Kidney glomerular epithelial cell (primary cell): ENCODE data around the gene UGT8.
"Not testable (repeated sequence)": the region's sequence is repeated elsewhere in the genome, so short reads cannot be mapped to it uniquely, and the experiment has no call there.

ENCODE experiments used
- DNase-seq: peaks from one replicate; lab custom pipeline; 2025; lab: John Stamatoyannopoulos, UW

The UGT8 gene, protein sequence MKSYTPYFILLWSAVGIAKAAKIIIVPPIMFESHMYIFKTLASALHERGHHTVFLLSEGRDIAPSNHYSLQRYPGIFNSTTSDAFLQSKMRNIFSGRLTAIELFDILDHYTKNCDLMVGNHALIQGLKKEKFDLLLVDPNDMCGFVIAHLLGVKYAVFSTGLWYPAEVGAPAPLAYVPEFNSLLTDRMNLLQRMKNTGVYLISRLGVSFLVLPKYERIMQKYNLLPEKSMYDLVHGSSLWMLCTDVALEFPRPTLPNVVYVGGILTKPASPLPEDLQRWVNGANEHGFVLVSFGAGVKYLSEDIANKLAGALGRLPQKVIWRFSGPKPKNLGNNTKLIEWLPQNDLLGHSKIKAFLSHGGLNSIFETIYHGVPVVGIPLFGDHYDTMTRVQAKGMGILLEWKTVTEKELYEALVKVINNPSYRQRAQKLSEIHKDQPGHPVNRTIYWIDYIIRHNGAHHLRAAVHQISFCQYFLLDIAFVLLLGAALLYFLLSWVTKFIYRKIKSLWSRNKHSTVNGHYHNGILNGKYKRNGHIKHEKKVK

DNA sequence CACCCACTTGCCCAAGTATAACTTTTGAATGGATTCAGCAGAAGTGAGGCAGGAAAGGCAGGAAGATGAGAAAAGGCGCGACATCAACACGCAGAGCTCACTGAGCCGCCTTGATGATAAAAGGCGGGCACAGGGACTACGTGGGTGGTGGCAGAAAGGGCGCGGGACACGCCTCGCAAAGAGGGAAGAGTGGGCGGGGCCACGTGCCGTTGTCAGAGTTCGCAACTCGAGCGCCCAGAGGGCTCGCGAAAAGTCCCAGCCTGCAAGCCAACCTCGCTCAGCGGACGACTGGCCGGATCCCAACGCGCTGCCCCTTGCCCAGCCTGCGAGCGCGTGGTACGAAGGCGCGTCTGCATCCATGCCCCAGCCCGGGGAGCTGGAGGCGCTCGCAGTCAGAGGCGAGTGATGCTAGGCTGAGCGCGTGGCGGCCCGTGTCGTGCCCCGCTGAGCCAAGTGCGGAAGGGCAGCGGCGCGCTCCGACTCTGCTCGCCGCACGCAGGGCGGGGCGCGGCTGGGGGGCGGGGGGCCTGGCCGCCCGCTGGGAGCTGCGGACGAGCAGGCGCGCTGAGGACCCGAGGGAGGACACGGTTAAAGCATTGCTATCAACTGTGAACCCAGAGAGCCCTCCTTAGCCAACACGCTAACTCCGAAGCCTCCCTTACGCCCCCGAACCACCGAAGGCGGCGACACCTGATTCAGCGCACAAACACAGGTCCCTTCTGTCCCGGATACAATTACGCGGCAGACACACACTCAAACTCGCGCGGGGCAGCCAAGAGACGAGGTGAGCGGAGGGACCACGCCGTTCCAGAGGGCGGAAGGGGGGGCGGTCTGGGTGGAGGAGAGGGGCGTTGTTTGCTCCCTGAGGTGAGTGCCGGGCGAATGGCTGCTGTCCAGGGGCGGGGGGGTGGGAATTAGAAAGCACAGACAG, at the start of gene UGT8:
UGT8 (plus strand) TSS at position 617 of the 931 bp plus-strand sequence. CDS start 24,074 bp downstream, outside the sequence.
- DNase-seq = peak; percentile 33

DNA sequence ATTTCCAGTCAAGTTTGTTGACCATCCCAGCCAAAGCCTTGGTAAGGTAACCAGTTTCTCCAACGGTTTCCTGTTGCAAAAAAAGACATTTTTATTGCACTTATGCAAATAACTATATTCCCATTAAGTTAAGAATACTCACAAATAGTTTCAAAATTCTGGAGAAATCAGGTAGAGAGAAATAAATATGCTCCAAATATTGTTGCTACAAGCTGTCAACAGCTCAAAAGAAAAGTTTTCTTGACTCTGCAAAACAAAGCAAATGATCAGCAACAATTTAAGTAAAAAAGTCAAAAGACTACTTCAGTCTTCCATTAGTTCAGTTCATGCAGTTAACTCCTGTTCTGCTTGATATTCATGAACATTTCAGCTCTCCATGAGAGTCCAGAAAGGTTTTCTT, 49.0 kb upstream of the UGT8 start:
- DNase-seq = no peak

DNA sequence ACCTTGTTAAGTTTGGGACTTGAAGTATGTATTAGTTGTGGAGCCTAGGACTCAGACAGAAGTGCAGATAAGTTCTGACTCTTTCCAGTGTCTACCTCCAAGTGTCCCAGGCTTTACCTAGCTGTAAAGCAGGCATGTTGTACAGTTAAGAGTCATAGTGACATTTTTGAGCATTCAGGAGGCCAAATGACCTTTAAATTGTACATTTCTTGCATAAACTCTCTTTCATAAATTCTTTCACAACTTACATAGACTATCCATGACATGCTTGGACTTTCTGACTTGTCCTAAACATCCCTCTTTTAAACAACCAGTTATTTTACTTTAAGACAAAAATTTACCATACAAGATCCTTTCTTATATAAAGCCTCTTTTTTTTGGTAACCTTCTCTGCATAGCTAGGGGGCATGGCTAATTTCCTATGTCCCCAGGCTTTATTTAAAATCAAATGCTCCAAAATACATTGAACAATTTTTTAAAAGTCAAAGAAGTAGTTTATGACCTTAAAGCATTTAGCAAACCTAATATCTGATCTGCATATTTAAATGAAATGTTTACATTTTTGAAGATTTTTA, 40.1 kb upstream of the UGT8 start:
- DNase-seq = no peak

DNA sequence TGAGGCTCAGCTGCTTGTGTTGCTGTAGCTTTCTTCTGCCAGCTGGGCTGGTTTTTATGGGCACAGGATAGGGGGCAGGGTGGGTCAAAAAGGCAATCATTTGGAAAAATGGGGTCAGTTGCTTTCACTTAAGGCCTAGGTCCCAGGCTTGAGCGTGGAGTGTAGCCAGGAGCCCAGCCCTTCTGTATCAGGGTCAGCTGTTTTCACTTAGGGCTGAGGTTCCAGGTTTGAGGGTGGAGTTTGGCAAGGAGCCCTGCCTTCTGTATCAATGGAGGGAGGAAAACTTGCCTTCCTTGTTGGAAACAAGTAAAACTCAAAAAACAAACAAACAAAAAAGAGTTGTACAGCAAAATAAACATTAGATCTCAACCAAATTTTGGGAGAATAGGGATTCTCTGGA, 37.0 kb upstream of the UGT8 start:
- DNase-seq = no peak

DNA sequence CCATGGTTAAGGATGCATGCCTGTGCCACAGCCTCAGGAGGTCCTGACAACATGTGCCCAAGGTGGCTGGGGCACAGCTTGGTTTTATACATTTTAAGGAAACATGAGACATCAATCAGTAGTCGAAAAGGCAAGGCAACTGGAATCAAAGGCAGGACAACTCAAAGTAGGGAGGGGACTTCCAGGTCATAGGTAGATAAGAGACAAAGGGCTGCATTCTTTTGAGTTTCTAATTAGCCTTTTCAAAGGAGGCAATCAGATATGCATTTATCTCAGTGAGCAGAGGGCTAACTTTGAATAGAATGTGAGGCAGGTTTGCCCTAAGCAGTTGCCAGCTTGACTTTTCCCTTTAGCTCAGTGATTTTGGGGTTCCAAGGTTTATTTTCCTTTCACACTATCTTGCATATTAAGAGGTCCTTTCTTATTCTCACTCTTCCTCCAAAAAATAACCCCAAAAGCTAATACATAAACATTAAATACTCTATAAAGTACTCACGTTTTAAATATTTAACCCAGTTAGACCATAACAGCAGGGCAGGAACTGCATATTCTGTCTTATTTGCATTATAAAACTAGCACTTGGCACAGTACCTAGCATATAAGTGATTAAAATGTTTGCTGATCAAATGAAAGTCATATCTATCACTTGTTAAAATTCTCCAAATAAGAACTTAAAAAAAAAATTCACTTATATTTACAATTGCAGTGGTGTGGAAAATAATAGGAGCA, 36.3 kb upstream of the UGT8 start:
- no peak for DNase-seq

DNA sequence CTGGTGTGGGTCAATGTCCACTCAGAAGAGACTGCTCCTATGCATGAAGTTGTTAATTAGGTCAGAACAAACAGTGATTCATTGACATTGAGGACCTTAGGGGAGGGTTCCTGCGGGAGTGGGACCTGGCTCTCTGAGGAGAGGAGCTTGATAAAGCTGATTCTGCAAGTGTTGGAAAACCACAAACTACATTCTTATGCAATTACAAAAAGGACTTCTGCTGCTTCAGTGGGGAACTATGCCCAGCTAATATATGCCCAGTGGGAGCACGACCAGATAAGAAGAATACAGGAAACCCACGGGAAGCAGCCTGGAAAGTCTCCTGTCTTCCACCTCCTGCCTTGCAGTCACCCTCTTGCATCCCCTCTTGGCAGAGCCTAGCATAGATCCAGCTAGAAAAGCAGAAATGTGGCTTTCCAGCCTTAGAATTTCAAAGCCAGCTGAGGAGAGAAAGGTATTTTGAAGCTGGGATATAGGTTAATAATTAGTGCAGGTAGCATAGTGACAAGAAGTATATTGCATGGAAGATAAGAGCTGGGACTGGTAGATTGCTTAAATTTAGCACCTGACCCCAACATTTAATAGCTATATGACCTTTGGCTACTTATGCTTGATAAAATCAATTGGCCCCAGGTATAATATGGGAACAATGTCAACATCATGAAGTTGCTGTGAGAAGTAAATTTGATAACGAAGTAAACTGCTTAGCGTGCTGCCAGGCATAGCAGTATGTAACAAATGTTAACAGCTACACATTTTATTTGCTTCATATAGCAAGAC, 34.9 kb upstream of the UGT8 start:
- peak; percentile 92 for DNase-seq

DNA sequence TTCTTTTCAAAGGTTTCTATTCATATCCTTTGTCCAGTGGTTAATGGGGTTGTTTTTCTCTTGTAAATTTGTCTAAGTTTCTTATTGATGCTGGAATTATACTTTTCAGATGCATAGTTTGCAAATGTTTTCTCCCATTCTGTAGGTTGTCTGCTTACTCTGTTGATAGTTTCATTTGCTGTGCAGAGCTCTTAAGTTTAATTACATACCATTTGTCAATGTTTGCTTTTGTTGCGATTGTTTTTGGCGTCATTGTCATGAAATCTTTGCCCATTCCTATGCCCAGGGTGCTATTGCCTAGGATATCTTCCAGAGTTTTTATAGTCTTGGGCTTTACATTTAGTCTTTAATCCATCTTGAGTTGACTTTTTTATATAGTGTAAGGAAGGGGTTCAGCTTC, 21.2 kb upstream of the UGT8 start:
- DNase-seq = no peak

DNA sequence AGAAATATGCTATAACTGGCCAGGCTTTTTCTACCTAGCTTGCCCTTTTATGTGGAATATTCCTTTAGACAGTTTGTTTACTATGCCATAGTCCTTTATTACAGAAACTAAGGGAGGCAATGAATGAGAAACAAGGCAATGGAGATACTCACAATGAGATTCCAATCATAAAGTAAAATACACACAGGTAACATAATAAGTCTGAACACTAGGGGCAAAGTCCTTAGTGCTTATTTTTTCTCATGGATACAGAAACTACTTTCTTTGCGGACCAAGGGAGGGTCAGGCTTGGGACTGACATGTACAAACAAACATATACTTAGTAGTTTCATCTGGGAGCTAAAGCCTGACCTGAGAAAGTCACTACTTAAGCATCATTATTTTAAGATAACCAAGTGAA, 16.0 kb upstream of the UGT8 start:
- no peak for DNase-seq

DNA sequence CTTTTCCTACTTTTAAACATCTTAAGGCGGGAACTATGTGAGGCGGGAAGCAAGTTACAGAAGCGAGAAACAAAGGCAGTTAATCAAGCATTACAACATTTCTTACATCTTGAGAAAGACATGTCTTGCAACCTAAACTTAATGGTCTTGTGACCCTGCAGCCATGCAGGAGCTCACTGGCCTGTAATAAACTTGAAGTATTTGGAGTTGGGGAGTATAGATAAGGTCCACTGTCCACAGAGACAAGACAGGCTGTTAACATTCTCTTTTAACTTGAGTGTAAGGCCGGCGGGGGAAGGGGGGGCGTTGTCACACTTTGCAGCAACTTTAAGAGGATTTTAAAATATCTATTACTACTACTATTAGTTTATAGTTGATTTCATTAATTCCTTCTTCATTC, 10.3 kb upstream of the UGT8 start:
- DNase-seq = no peak

DNA sequence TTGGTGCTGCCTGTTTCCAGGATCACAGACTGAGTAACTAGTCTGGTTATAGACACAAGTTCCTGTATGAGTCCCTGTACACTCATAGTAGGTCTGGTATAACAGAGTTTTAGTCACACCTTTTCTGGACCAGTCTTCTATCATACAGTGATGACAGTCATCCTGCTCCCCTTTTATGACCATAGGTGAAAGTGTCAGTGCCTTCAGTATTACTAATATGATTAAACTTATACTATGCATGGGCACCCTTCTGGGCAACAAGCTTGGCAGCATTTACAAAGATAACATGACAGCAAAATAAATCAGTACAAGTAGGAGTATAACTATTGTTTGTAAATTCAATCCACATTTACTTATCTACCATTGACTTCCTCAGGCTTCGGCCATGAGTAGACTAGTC, 8.2 kb upstream of the UGT8 start:
- DNase-seq = not testable (repeated sequence)

DNA sequence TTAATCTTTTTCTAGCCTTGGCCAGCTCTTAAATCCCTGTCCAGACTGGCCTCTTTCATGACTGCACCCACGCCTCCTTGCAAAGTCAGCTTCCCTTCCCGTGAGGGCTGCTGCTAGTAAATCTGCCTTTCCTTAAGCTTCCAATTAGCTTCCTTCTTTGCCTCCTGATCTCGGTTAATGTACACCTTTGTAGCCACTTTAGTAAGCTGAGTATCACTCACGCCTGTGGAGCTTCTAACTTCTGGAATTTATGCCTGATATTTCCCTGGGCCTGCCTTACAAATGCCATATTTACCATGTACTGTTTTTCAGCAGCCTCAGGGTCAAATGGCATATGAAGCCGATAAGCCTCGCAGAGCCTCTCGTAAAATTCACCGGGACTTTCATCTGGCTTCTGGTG, 5.1 kb upstream of the UGT8 start:
- no peak for DNase-seq

DNA sequence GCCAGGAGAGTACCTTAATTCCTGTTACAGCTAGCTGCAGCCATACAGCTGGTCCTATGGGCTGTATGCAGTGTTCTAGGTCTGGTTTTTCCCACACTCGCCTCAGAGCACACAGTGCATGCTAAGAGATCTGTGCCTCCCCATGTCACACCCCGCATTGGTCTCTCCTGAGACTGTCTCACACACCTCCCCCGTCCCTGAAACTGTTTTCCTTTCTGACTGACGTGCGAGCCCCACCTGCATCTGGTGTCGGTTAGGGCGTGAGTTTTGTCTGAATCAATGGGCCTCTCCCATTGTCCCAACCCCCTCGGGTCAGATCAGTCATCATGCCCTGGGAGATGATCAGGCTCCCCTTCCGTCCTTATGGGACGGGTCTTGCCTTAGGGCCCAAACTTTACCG, 3.4 kb upstream of the UGT8 start:
- DNase-seq = no peak

DNA sequence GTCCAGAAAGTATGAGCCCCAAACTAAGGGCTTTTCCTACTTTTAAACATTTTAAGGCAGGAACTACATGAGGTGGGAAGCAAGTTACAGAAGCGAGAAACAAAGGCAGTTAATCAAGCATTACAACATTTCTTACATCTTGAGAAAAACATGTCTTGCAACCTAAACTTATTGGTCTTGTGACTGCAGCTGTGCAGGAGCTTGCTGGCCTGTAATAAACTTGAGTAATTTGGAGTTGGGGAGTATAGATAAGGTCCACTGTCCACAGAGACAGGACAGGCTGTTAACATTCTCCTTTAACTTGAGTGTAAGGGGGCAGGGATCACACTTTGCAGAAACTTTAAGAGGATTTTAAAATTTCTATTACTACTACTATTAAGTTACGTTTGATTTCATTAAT, 2.7 kb upstream of the UGT8 start:
- no peak for DNase-seq

DNA sequence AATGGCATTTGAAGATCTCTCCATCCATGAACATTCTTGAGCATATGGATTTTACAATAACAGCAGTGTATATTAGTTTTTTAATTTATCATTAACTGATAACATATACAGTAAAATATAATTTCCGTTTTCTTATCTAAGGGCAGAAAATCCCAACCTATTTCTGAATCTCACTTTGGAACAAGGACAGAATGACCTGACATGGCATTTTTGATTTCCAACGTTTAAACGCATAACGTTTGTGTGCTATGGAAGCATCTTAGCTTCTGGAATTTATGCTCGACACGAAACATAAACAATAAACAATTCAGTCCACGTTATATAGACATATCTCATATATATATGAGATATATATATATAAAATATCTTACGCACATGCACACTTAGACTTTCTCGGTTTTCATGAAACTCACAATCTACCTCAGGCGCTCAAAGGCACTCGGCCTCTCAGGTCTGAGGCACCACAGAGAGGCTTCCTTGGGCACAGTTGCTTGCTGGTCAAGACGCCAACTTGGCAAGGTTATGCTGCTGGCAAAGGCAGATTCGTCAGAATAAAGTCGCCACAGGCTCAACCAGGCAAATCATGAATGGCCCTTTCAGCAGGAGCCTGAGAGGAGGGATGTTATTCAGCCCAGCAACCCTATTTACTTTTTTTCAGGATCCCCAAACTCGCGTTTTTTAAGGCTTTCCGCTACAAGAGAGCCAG, 1.0 kb upstream of the UGT8 start:
- no peak for DNase-seq

DNA sequence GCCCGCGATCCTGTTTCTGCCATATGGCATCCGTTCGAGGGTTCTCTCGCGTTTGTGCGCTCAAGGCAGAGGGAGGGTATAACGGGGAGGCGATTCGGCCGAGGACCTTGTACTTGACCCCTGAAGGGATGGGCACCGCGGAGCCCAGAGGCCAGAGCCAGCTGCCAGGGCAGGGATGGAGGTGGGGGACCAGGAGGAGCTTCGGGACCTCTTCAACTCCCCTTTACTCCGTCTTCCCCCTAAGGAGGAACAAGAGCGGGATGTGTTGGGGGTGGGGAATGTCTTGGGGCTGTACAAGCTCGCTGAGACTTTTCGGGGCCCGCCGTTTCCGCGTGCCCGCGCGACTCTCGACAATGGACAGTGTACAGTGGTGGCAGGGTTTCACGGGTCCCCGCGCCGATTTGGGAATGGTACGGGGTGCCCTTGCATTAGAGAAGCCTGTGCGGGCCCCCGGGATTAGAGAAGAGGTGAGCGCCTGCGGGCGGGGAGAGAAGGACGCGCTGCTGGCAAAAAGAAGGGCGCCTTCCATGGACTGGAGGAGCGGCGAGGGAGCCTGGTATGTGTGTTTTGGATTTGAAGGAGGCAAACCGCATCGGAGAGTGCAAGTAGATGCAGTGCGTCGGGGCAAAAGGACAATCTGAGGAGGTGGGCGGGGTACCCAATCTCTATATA, 760 bp downstream of the UGT8 start:
- DNase-seq = no peak

DNA sequence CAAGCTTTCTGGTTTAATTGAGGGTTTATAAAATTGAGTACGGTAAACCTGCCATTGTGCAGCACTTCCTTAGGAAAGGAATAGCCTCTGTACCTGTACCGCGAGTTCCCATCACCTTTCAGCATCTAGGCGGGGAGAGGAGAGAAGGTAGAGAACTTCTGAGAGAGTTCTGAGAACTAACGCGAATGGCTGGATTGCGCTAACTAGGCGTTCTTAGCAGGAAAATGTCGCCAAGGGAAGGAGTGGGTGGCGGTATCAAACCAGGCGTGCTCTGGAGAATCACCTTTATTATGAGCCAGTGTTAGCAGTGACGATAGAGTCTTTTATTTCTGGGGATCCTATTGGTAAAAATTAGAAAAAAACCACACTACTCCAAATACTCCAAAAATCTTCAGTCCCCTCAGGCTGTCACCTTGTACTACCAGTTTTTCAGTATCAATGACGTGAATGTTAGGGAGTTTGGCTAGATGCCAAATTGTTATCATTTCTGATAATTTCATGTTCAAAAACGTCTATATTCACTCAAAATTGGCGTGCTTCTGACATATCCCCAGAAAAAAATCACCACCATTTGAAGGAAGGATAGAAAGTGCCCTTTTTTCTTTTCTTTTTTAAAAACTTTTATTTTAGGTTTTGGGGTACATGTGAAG, 1.4 kb downstream of the UGT8 start:
- DNase-seq = no peak

DNA sequence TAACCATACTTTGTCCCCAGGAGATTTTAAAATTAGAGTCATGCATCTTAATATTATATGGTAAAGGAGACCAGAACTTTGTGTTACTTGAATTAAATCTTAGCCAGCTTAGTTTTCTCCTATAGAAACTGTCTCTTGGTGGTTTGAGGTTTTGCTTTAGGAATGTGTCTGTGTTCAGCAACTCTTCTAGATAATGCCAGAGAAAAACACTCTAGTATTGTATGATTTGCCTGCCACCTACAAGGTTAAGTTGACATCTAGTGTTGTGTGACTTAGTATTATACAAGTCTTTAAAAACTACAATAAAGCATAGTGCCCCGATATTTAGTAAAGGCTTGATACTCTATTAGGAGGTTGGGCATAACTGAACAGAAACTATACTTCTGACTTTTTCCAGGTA, 2.1 kb downstream of the UGT8 start:
- DNase-seq = no peak

DNA sequence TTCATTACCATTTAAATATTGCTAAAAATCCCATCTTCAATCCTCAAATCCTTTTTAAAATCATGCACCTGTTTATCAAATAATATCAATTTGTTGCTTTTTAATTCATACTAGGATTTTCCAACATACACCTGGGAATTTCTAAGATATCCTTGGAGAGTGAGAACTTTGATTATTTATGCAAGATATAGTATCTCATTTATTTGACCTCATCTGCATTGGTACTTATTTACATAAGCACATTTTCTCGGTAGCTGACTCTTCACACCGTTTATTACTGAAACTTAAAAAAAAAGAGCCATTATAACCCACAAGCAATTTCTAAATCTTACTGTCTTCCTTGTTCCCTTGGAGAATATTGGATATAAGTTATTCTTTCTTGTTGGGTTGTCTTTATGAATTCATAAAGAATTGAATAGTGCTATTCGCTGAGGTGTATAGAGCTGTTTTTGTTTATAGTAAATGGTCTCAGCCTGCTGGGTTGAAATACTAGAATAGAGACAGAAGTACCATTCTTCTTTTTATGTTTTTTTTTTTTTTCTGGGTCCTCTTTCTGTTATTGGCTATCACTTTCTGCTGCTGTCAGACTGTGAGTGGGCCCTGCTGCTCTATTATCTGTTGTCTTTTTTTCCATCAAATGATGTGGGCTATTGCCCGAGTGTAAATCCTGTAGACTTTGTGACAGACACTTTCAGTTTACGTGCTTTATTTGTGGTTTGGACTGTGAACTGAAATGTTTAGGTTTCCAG, 2.9 kb downstream of the UGT8 start:
- DNase-seq = no peak

DNA sequence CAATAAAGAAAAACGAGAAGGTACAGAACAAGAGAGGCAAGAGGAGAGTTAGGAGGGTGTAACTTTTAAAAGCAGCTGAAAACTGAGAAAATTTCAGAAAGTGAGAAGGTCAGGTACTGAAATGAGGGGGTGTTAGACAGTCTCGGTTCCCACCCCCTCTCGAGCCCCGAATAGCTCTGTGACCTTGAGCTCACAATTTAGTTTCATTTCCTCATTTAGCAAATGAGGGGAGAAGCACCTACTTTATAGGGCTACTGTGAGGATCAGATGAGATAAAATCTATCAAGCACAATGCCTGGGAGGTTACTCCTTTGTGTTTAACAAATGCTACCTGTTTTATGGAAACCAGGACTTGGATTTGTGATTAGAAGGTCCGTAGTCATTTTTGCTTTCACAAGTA, 4.9 kb downstream of the UGT8 start:
- DNase-seq = no peak
